Measurements from ENCODE around the gene HLCS. TPM values are rescaled to one million over a fixed set of nuclear protein-coding genes. Genes with fewer than 3 reads are reported as not detected.
"Not testable (repeated sequence)": the region's sequence is repeated elsewhere in the genome, so short reads cannot be mapped to it uniquely, and the experiment has no call there.

The HLCS gene
- total RNA-seq, 4 donors from 2014 or later = 20.0 to 75.4 (median 32.8) TPM

DNA sequence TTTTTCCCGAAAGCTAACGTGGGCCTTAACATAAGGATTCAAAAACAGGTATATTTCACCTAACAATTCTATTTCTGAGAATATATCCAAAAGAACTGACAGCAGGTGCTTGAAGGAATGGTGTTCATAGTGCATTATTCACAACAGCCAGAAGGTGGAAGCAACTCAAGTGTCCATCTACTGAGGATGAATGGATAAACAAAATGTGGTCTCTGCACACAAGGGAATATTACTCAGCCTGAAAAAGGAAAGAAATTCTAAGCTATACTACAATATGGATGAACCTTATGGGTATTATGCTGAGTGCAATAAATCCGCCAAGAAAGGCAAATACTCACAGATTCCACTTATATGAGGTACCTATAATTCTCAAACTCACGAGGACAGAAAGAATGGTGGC is 33.9 kb upstream of the HLCS start:
- no peak for DNase-seq
- intact Hi-C loops (cut with DNase I; ENCODE audit: low total_unique reads) (no loop called here), in situ Hi-C loops (cut with MboI; ENCODE audit: low pct_ligation_motif_present in 1 of 4, low pct_unique_long_range_greater_than_20kb in 1 of 4, low sequenced_read_pairs in 3 of 4) (no loop called here)
- H3K27ac ChIP-seq = no peak overlapping the region
- no peak for TF ChIP-seq EP300 (IDR thresholded peaks at IDR 0.05; ENCODE audit: low read depth)
- no peak for TF ChIP-seq POLR2A (IDR thresholded peaks at IDR 0.05)
- TF ChIP-seq POLR2AphosphoS5 (IDR thresholded peaks at IDR 0.05) = no peak
- TF ChIP-seq, protein P1, sequence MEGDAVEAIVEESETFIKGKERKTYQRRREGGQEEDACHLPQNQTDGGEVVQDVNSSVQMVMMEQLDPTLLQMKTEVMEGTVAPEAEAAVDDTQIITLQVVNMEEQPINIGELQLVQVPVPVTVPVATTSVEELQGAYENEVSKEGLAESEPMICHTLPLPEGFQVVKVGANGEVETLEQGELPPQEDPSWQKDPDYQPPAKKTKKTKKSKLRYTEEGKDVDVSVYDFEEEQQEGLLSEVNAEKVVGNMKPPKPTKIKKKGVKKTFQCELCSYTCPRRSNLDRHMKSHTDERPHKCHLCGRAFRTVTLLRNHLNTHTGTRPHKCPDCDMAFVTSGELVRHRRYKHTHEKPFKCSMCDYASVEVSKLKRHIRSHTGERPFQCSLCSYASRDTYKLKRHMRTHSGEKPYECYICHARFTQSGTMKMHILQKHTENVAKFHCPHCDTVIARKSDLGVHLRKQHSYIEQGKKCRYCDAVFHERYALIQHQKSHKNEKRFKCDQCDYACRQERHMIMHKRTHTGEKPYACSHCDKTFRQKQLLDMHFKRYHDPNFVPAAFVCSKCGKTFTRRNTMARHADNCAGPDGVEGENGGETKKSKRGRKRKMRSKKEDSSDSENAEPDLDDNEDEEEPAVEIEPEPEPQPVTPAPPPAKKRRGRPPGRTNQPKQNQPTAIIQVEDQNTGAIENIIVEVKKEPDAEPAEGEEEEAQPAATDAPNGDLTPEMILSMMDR (IDR thresholded peaks at IDR 0.05) = no peak
- 80 to 86% methylated on average over 4 of the region's 4 CpGs for WGBS, 2 donors (ENCODE audit: low coverage in 1 of 2)
- H3K4me3 ChIP-seq = no peak overlapping the region
- H3K9me3 ChIP-seq = no peaks in the 10 kb centered on the region
- H3K27me3 ChIP-seq = peaks cover 2% of the 10 kb centered on the region
- no peaks in the 10 kb centered on the region for H3K36me3 ChIP-seq
- H3K4me1 ChIP-seq = no peaks in the 10 kb centered on the region

DNA sequence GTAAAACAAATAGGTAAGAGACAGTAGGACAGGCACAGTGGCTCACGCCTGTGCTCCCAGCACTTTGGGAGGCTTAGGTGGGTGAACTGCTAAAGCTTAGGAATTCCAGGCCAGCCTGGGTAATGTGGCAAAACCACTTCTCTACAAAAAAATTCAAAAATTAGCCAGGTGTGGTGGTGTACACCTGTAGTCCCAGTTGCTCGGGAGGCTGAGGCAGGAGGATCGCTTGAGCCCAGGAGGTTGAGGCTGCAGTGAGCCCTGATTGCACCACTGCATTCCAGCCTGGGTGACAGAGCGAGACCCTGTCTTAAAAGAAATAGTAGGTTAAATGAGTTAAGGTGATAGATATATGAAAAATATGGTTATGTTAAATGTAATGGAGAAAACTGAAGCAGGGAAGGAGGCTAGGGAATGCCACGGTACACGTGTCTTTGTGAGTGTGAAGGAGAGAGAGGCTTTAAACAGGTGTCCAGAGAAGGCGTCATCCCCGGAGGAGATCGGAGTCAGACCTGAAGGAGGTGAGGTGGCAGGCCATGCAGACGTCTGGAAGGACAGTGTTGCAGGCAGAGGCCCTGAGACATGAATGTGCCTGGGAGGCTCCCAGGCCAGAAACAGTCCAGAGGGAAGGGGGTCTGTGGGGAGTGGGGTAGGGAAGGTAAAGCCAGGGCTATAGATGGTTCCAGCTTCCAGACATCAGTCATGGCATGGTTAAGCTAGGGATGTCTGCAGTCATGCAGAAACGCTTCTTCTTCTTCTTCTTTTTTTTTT is 32.8 kb upstream of the HLCS start:
- 91 to 92% methylated on average over 9 to 11 of the region's 11 CpGs for WGBS, 2 donors (ENCODE audit: low coverage in 1 of 2)
- no peaks in the 10 kb centered on the region for H3K9me3 ChIP-seq
- H3K4me3 ChIP-seq = no peak overlapping the region
- in situ Hi-C loops (cut with MboI; ENCODE audit: low pct_ligation_motif_present in 1 of 4, low pct_unique_long_range_greater_than_20kb in 1 of 4, low sequenced_read_pairs in 3 of 4) (loop anchor here in 2 of 4 donors (25.0 kb wide), 2 partner anchors 88 to 563 kb away; no protein-coding TSS in a partner anchor), intact Hi-C loops (cut with DNase I; ENCODE audit: low total_unique reads) (no loop called here)
- no peaks in the 10 kb centered on the region for H3K36me3 ChIP-seq
- no peak for DNase-seq
- H3K4me1 ChIP-seq = no peaks in the 10 kb centered on the region
- TF ChIP-seq, protein P1 (IDR thresholded peaks at IDR 0.05) = no peak
- TF ChIP-seq EP300 (IDR thresholded peaks at IDR 0.05; ENCODE audit: low read depth) (no peak), POLR2A (IDR thresholded peaks at IDR 0.05) (no peak), POLR2AphosphoS5 (IDR thresholded peaks at IDR 0.05) (no peak)
- H3K27ac ChIP-seq = no peak overlapping the region
- H3K27me3 ChIP-seq = peaks cover 2% of the 10 kb centered on the region

DNA sequence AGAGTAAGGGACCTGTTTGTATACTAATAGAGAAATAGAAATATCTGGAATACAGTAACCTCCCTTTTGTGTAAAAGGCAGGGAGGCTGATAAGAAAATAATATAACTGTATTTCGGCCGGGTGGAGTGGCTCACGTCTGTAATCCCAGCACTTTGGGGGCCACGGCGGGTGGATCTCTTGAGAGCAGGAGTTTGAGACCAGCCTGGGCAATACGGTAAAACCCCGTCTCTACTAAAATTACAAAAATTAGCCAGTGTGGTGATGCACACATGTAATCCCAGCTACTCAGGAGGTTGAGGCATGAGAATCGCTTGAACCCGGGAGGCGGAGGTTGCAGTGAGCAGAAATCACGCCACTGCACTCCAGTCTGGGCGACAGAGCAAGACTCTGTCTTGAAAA is 28.8 kb upstream of the HLCS start:
- H3K4me1 ChIP-seq; H3K9me3 ChIP-seq; H3K27me3 ChIP-seq; DNase-seq; intact Hi-C loops (cut with DNase I; ENCODE audit: low total_unique reads); H3K27ac ChIP-seq; H3K36me3 ChIP-seq; H3K4me3 ChIP-seq: not testable (repeated sequence)
- 90 to 94% methylated on average over 8 to 12 of the region's 12 CpGs for WGBS, 2 donors (ENCODE audit: low coverage in 1 of 2)
- in situ Hi-C loops (cut with MboI; ENCODE audit: low pct_ligation_motif_present in 1 of 4, low pct_unique_long_range_greater_than_20kb in 1 of 4, low sequenced_read_pairs in 3 of 4) = loop anchor here in 2 of 4 donors (25.0 kb wide), 2 partner anchors 92 to 567 kb away; no protein-coding TSS in a partner anchor

DNA sequence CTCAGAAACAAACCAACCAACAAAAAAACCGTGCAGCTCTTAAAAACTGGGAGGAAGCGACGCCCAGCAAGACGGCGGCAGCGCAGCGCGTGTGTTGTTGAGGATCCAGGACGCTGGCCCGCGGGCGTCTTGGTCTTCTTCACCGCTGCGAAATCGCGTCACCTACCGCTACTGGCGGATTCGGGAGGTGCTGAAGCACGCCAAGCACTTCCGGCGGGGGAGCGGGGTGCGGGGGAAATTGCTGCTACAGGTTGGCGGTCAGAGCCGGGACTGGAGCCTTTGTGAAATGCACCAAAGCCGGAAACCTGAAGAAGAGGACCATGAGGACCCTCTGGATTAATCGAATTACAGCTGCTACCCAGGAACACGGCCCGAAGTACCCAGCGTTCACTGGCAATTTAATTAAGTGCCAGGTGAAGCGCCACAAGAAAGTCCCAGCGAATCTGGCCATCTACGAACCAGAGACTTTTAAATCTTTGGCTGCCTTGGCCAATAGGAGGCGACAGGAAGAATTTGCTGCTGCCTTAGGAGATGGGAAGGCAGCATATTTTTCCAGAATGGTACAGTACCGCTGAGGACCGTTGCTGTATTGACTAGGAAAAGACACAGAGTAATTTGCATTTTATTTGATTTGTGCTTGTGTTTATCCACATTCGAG is 28.2 kb upstream of the HLCS start:
- 62 to 70% methylated on average over 12 to 38 of the region's 38 CpGs for WGBS, 2 donors (ENCODE audit: low coverage in 1 of 2)
- Histone ChIP-seq H3K4me3 (no peak overlapping the region), H3K4me1 (peaks cover 0 to 4% (median 3%) of the 10 kb centered on the region in 4 donors), H3K9me3 (no peaks in the 10 kb centered on the region), H3K27ac (no peak overlapping the region), H3K36me3 (no peaks in the 10 kb centered on the region), H3K27me3 (peaks cover 6% of the 10 kb centered on the region)
- in situ Hi-C loops (cut with MboI; ENCODE audit: low pct_ligation_motif_present in 1 of 4, low pct_unique_long_range_greater_than_20kb in 1 of 4, low sequenced_read_pairs in 3 of 4) (loop anchor here in 2 of 4 donors (25.0 kb wide), 2 partner anchors 93 to 568 kb away; no protein-coding TSS in a partner anchor), intact Hi-C loops (cut with DNase I; ENCODE audit: low total_unique reads) (no loop called here)
- no peak for DNase-seq
- TF ChIP-seq, protein P1 (IDR thresholded peaks at IDR 0.05) = no peak
- TF ChIP-seq EP300 (IDR thresholded peaks at IDR 0.05; ENCODE audit: low read depth) (no peak), POLR2AphosphoS5 (IDR thresholded peaks at IDR 0.05) (no peak)
